Chondrocyte (in vitro differentiated cells): ENCODE results near the gene ZNF622. TPM values are rescaled to one million over a fixed set of nuclear protein-coding genes. Genes with fewer than 3 reads are reported as not detected.

Source experiments
- DNase-seq: peaks from one replicate; pipeline ENCODE4 v3.0.0; 2021; ENCODE audit warnings: mixed read lengths, low spot score
- H3K27ac Mint-ChIP-seq: one replicate; pipeline ENCODE4 v1.8.0; 2021; ENCODE audit warnings: mild to moderate bottlenecking, moderate library complexity, mixed read lengths; ENCODE audit not compliant: unreplicated experiment
- H3K27me3 Mint-ChIP-seq: 2 replicates; pipeline ENCODE4 v1.8.0; 2021; ENCODE audit warnings: low read depth, mixed read lengths
- H3K36me3 Mint-ChIP-seq: 2 replicates; pipeline ENCODE4 v1.8.0; 2021; ENCODE audit warnings: low read depth, mixed read lengths
- H3K4me1 Mint-ChIP-seq: 2 replicates; pipeline ENCODE4 v1.8.0; 2021; ENCODE audit warnings: low read depth, mild to moderate bottlenecking, mixed read lengths
- H3K4me3 Mint-ChIP-seq: one replicate; pipeline ENCODE4 v1.8.0; 2021; ENCODE audit warnings: mild to moderate bottlenecking, moderate library complexity, mixed read lengths; ENCODE audit not compliant: unreplicated experiment
- H3K9me3 Mint-ChIP-seq: 2 replicates; pipeline ENCODE4 v1.8.0; 2021; ENCODE audit warnings: low read depth, mixed read lengths
- CTCF ChIP-seq: fragments of 200-600 bp; sonication (generic); IDR thresholded peaks from 2 replicates; pipeline ENCODE4 v1.5.0; 2021; ENCODE audit warnings: antibody characterized with exemption, mild to moderate bottlenecking, moderate library complexity
- total RNA-seq: library from RNA; stranded (reverse); gene quantifications from 3 replicates; pipeline ENCODE4 v1.2.1, GENCODE V29; 2021

The ZNF622 gene
- total RNA-seq, 1 donor from 2014 or later: 32.7 TPM

- H3K4me3 Mint-ChIP-seq: no peak overlapping the region
- DNase-seq: no peak
- H3K27me3 Mint-ChIP-seq: no peaks in the 10 kb centered on the region
- H3K27ac Mint-ChIP-seq: no peak overlapping the region
- peaks cover 40% of the 10 kb centered on the region for H3K4me1 Mint-ChIP-seq
- no peak for TF ChIP-seq CTCF
- no peaks in the 10 kb centered on the region for H3K9me3 Mint-ChIP-seq
- no peaks in the 10 kb centered on the region for H3K36me3 Mint-ChIP-seq
Measured at GRCh38 chr5:16505904-16506303, 40.3 kb upstream of the ZNF622 start.

- H3K27me3 Mint-ChIP-seq: no peaks in the 10 kb centered on the region
- no peak overlapping the region for H3K4me3 Mint-ChIP-seq
- no peak for TF ChIP-seq CTCF
- H3K36me3 Mint-ChIP-seq: no peaks in the 10 kb centered on the region
- H3K4me1 Mint-ChIP-seq: peaks cover 40% of the 10 kb centered on the region
- no peaks in the 10 kb centered on the region for H3K9me3 Mint-ChIP-seq
- no peak for DNase-seq
- no peak overlapping the region for H3K27ac Mint-ChIP-seq
Measured at GRCh38 chr5:16505140-16505891, 39.7 kb upstream of the ZNF622 start.

- Mint-ChIP-seq H3K27me3 (no peaks in the 10 kb centered on the region), H3K9me3 (no peaks in the 10 kb centered on the region), H3K4me3 (no peak overlapping the region), H3K36me3 (no peaks in the 10 kb centered on the region), H3K4me1 (peaks cover 39% of the 10 kb centered on the region), H3K27ac (no peak overlapping the region)
- no peak for TF ChIP-seq CTCF
- DNase-seq: no peak
Measured at GRCh38 chr5:16504571-16504970, 39.0 kb upstream of the ZNF622 start.

- DNase-seq: no peak
- Mint-ChIP-seq H3K27me3 (no peaks in the 10 kb centered on the region), H3K9me3 (no peaks in the 10 kb centered on the region), H3K36me3 (no peaks in the 10 kb centered on the region), H3K4me3 (no peak overlapping the region), H3K4me1 (peaks cover 22% of the 10 kb centered on the region), H3K27ac (peak overlapping the region; percentile 82)
- TF ChIP-seq CTCF: no peak
Measured at GRCh38 chr5:16502866-16503265, 37.3 kb upstream of the ZNF622 start.

GRCh38 chr5:16500024-16500423 lies 34.4 kb upstream of the ZNF622 start:
- no peak overlapping the region for H3K4me3 Mint-ChIP-seq
- no peak for TF ChIP-seq CTCF
- H3K9me3 Mint-ChIP-seq: peaks cover 4% of the 10 kb centered on the region
- no peak overlapping the region for H3K27ac Mint-ChIP-seq
- DNase-seq: no peak
- no peaks in the 10 kb centered on the region for H3K27me3 Mint-ChIP-seq
- peaks cover 13% of the 10 kb centered on the region for H3K4me1 Mint-ChIP-seq
- peaks cover under 1% of the 10 kb centered on the region for H3K36me3 Mint-ChIP-seq
